ENCODE measurements around the gene WDR82.

WDR82 gene

DNA sequence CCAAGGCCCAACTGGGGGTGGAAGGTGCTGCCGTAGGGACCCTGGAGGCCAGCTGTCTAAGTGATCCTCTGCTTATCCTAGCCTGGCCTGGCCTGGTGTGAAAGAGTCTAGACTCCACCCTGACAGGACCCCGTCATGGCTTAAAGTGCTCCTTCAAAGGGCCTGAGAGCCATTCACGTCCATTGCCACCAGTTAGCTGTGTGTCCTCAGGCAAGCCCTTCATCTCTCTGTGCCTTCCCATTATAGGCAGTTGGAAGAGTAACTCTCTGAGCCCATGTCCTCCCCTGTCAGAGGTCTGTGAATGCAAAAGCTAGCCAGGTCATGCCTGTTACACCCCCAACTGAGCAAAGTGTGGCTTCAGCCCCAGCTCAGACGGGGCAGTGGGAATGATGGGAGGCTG lies 28.5 kb upstream of the WDR82 start:
- Histone ChIP-seq H3K9ac (ENCODE audit: low read length) (no peak overlapping the region), H3K27me3 (ENCODE audit: low read depth, low read length) (no peaks in the 10 kb centered on the region), H3K79me2 (ENCODE audit: low read length) (no peaks in the 10 kb centered on the region), H3K36me3 (replicated peaks; ENCODE audit: low read depth, low read length) (no peaks in the 10 kb centered on the region), H3K4me2 (ENCODE audit: low read length) (no peak overlapping the region), H4K20me1 (ENCODE audit: insufficient read depth, low read length) (no peaks in the 10 kb centered on the region), H3K4me3 (ENCODE audit: low read length) (no peak overlapping the region), H3K4me1 (ENCODE audit: low read length) (peaks cover 18% of the 10 kb centered on the region), H3K27ac (ENCODE audit: low read length) (no peak overlapping the region), H3K9me3 (ENCODE audit: insufficient read depth, low read length) (no peaks in the 10 kb centered on the region), H2AFZ (ENCODE audit: low read depth, low read length) (no peak overlapping the region)
- no peak for TF ChIP-seq EZH2phosphoT487 (IDR thresholded peaks at IDR 0.05; ENCODE audit: low read depth)
- TF ChIP-seq, protein P1, sequence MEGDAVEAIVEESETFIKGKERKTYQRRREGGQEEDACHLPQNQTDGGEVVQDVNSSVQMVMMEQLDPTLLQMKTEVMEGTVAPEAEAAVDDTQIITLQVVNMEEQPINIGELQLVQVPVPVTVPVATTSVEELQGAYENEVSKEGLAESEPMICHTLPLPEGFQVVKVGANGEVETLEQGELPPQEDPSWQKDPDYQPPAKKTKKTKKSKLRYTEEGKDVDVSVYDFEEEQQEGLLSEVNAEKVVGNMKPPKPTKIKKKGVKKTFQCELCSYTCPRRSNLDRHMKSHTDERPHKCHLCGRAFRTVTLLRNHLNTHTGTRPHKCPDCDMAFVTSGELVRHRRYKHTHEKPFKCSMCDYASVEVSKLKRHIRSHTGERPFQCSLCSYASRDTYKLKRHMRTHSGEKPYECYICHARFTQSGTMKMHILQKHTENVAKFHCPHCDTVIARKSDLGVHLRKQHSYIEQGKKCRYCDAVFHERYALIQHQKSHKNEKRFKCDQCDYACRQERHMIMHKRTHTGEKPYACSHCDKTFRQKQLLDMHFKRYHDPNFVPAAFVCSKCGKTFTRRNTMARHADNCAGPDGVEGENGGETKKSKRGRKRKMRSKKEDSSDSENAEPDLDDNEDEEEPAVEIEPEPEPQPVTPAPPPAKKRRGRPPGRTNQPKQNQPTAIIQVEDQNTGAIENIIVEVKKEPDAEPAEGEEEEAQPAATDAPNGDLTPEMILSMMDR (IDR thresholded peaks at IDR 0.05; ENCODE audit: low read depth, low read length), result no peak

DNA sequence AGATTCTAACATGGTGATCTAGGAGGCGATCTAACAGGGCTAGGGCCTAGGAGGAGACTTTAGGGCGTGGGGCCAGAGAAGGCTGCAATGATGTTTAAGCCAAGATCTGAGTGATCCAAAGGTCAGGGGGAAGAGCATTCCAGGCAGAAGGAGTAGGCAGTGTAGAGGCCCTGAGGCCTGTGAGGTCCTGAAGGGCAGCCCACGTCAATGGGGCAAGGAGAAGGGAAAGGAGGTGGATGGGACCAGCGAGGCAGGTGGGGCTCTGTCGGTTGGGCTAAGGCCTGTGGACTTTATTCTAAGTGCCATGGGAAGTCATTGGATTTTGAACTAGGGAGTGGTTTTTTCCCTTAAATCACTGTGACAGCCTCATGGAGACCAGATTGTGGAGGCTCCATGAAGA lies 27.5 kb upstream of the WDR82 start:
- Histone ChIP-seq H3K79me2 (ENCODE audit: low read length) (no peaks in the 10 kb centered on the region), H3K36me3 (replicated peaks; ENCODE audit: low read depth, low read length) (no peaks in the 10 kb centered on the region), H2AFZ (ENCODE audit: low read depth, low read length) (no peak overlapping the region), H3K4me2 (ENCODE audit: low read length) (no peak overlapping the region), H3K9me3 (ENCODE audit: insufficient read depth, low read length) (no peaks in the 10 kb centered on the region), H3K4me1 (ENCODE audit: low read length) (peaks cover 8% of the 10 kb centered on the region), H3K4me3 (ENCODE audit: low read length) (no peak overlapping the region), H4K20me1 (ENCODE audit: insufficient read depth, low read length) (no peaks in the 10 kb centered on the region), H3K27ac (ENCODE audit: low read length) (no peak overlapping the region), H3K27me3 (ENCODE audit: low read depth, low read length) (no peaks in the 10 kb centered on the region), H3K9ac (ENCODE audit: low read length) (no peak overlapping the region)
- TF ChIP-seq, protein P1 (IDR thresholded peaks at IDR 0.05; ENCODE audit: low read depth, low read length), result no peak
- TF ChIP-seq EZH2phosphoT487 (IDR thresholded peaks at IDR 0.05; ENCODE audit: low read depth), result no peak

DNA sequence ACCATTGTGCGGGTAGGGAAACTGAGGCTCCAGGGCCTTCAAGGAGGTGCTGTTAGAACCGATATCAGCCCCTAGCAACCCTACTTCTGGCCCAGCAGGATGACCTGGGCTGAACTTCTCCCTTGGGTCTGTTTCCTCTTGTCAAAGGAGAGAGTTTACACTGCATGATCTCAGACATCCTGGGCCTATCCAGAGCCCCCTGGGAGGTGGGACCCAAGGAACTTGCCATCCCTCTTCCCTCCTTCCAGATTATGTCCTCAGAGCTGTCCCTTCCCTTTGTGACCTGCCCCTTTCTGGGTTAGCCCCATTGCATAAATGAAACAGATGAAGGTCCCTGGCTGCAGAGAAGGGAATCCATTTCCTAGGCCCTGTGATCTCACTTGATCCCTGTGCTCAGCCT lies 25.4 kb upstream of the WDR82 start:
- no peak overlapping the region for H2AFZ ChIP-seq (ENCODE audit: low read depth, low read length)
- H4K20me1 ChIP-seq (ENCODE audit: insufficient read depth, low read length), result no peaks in the 10 kb centered on the region
- no peaks in the 10 kb centered on the region for H3K9me3 ChIP-seq (ENCODE audit: insufficient read depth, low read length)
- H3K4me2 ChIP-seq (ENCODE audit: low read length), result no peak overlapping the region
- H3K4me1 ChIP-seq (ENCODE audit: low read length), result peaks cover 17% of the 10 kb centered on the region
- no peaks in the 10 kb centered on the region for H3K27me3 ChIP-seq (ENCODE audit: low read depth, low read length)
- no peak overlapping the region for H3K27ac ChIP-seq (ENCODE audit: low read length)
- H3K9ac ChIP-seq (ENCODE audit: low read length), result no peak overlapping the region
- H3K4me3 ChIP-seq (ENCODE audit: low read length), result no peak overlapping the region
- H3K79me2 ChIP-seq (ENCODE audit: low read length), result no peaks in the 10 kb centered on the region
- no peaks in the 10 kb centered on the region for H3K36me3 ChIP-seq (replicated peaks; ENCODE audit: low read depth, low read length)
- TF ChIP-seq EZH2phosphoT487 (IDR thresholded peaks at IDR 0.05; ENCODE audit: low read depth), result no peak
- TF ChIP-seq, protein P1 (IDR thresholded peaks at IDR 0.05; ENCODE audit: low read depth, low read length), result no peak

DNA sequence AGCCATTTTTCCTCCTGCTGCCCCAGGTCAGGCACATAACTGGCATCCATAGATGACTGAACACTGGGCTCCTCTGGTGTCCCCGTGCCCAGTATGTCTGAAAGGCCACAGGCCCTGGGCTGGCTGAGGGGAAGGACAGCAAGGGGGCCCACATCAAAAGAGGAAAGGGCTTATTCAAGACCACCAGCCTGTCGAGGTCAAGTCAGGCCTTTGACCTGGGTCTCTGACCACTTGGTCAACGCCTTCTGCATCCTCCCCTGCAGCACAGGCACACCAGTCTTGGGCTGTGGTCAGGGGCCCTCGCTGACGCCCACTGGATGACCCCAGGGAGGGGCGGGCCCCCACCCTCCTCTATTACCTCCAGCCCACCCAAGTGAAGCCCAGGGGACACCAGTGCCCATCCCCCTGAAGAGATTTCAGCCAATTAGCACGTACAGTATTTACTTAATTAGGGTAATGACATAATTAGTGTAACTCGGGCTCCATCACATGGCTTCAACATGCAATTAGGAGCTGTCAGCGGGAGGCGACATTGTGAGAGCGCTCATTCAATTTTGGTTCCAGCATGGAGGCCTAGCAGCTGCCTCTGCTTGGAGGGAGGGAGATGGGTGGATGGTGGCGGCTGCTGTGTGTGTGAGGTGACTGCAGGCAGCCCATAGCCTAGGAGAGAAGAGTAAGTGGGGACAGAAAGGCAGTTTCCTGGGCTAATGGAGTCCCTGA lies 24.1 kb upstream of the WDR82 start:
- no peak overlapping the region for H3K4me2 ChIP-seq (ENCODE audit: low read length)
- H4K20me1 ChIP-seq (ENCODE audit: insufficient read depth, low read length), result no peaks in the 10 kb centered on the region
- H3K27me3 ChIP-seq (ENCODE audit: low read depth, low read length), result no peaks in the 10 kb centered on the region
- peaks cover 20% of the 10 kb centered on the region for H3K4me1 ChIP-seq (ENCODE audit: low read length)
- H3K27ac ChIP-seq (ENCODE audit: low read length), result no peak overlapping the region
- H3K9me3 ChIP-seq (ENCODE audit: insufficient read depth, low read length), result no peaks in the 10 kb centered on the region
- no peaks in the 10 kb centered on the region for H3K36me3 ChIP-seq (replicated peaks; ENCODE audit: low read depth, low read length)
- no peak overlapping the region for H2AFZ ChIP-seq (ENCODE audit: low read depth, low read length)
- TF ChIP-seq, protein P1 (IDR thresholded peaks at IDR 0.05; ENCODE audit: low read depth, low read length), result no peak
- TF ChIP-seq EZH2phosphoT487 (IDR thresholded peaks at IDR 0.05; ENCODE audit: low read depth), result no peak
- H3K9ac ChIP-seq (ENCODE audit: low read length), result no peak overlapping the region
- H3K4me3 ChIP-seq (ENCODE audit: low read length), result no peak overlapping the region
- no peaks in the 10 kb centered on the region for H3K79me2 ChIP-seq (ENCODE audit: low read length)
